Endothelial cell of umbilical vein (primary cell): ENCODE measurements around the gene SLC25A21. TPM values are rescaled to one million over a fixed set of nuclear protein-coding genes. Genes with fewer than 3 reads are reported as not detected.

Experiments
- BruUV-seq: library from RNA; stranded (reverse); fragments of 400-500 nt; replicated peaks from 2 replicates; lab custom pipeline; 2021; lab: Mats Ljungman, UMichigan
- CTCF ChIA-PET: fragments of 300-600, 350-600 bp; sonication (Branson Sonifier 250); formaldehyde crosslinking; loops from one replicate; lab custom pipeline; 2021; ENCODE audit warnings: antibody characterized with exemption, inconsistent platforms; lab: Charles Lee
- POLR2A ChIA-PET: fragments of 300-600, 350-600 bp; sonication (Branson Sonifier 250); formaldehyde crosslinking; loops from one replicate; lab custom pipeline; 2021; ENCODE audit warnings: antibody characterized with exemption, inconsistent platforms; lab: Charles Lee
- DNase-seq: peaks from one replicate; pipeline ENCODE4 v3.0.0-alpha.2; 2011; ENCODE audit warnings: low read depth, low spot score
- FAIRE-seq: peaks from 2 replicates; lab custom pipeline; 2011; peaks lifted over from hg19 to GRCh38; lab: Jason Lieb, UNC
- H2AFZ ChIP-seq: 2 replicates; pipeline ENCODE4 v1.6.0; 2012; ENCODE audit warnings: low read depth, low read length, control low read depth, inconsistent platforms
- H3K27ac ChIP-seq: 2 replicates; pipeline ENCODE4 v1.5.1; 2011; ENCODE audit warnings: low read depth, mild to moderate bottlenecking, control low read depth, low read length, moderate library complexity; ENCODE audit not compliant: insufficient read depth
- H3K27me3 ChIP-seq, 2 experiments: 2 replicates each; pipeline versions ENCODE4 v1.6.0 to v1.6.1; 2011; ENCODE audit warnings: low read length in 2 of 2, mixed read lengths in 1 of 2; ENCODE audit not compliant: control insufficient read depth in 2 of 2, insufficient read depth in 2 of 2
- H3K36me3 ChIP-seq, 2 experiments: 2 replicates in 1 of 2; 3 replicates in 1 of 2; pipeline ENCODE4 v1.5.1; 2011; ENCODE audit warnings: low read length in 2 of 2, mild to moderate bottlenecking in 1 of 2, moderate library complexity in 1 of 2; ENCODE audit not compliant: control insufficient read depth in 2 of 2, insufficient read depth in 2 of 2; ENCODE audit errors: extremely low read depth in 1 of 2
- H3K4me1 ChIP-seq: 3 replicates; pipeline ENCODE4 v1.5.1; 2011; ENCODE audit warnings: mild to moderate bottlenecking, low read length; ENCODE audit not compliant: control insufficient read depth, insufficient read depth; ENCODE audit errors: extremely low read depth
- H3K4me2 ChIP-seq: 2 replicates; pipeline ENCODE4 v1.6.1; 2011; ENCODE audit warnings: low read length, control low read depth, mixed read lengths; ENCODE audit not compliant: insufficient read depth
- H3K4me3 ChIP-seq, 3 experiments: fragments of 200-600 bp in 1 of 3; sonication (generic), shearing (Covaris generic) in 1 of 3; replicated peaks in 1 of 3; 2 replicates each; pipeline ENCODE4 v1.5.1; 2011 to 2016; ENCODE audit warnings: control low read depth in 3 of 3, low read length in 3 of 3, mild to moderate bottlenecking in 2 of 3, inconsistent platforms in 1 of 3, low read depth in 1 of 3, moderate library complexity in 1 of 3; ENCODE audit not compliant: insufficient read depth in 1 of 3
- H3K79me2 ChIP-seq: 2 replicates; pipeline ENCODE4 v1.6.0; 2012; ENCODE audit warnings: low read length, inconsistent platforms; ENCODE audit not compliant: control insufficient read depth, insufficient read depth
- H3K9ac ChIP-seq: replicated peaks from 2 replicates; pipeline ENCODE3; 2011; ENCODE audit warnings: low read length, control low read depth; ENCODE audit not compliant: insufficient read depth; ENCODE audit errors: extremely low read depth
- H3K9me1 ChIP-seq: replicated peaks from 3 replicates; pipeline ENCODE4 v1.6.0; 2011; ENCODE audit warnings: mild to moderate bottlenecking, low read length; ENCODE audit not compliant: control insufficient read depth, insufficient read depth; ENCODE audit errors: extremely low read depth
- H3K9me3 ChIP-seq: replicated peaks from 2 replicates; pipeline ENCODE4 v1.5.1; 2012; ENCODE audit warnings: low read length, inconsistent platforms; ENCODE audit not compliant: control insufficient read depth, insufficient read depth
- H4K20me1 ChIP-seq: replicated peaks from 2 replicates; pipeline ENCODE3; 2011; ENCODE audit warnings: mild to moderate bottlenecking, low read length; ENCODE audit not compliant: control insufficient read depth, insufficient read depth; ENCODE audit errors: extremely low read depth
- CTCF ChIP-seq, 2 donors: IDR thresholded peaks; 1 replicate in 1 of 2; 2 replicates in 1 of 2; pipeline ENCODE4 v1.5.1; 2011; ENCODE audit warnings: low read length in 2 of 2, mild to moderate bottlenecking in 2 of 2, moderate library complexity in 2 of 2, control low read depth in 1 of 2, inconsistent platforms in 1 of 2, low read depth in 1 of 2; ENCODE audit not compliant: insufficient read depth in 1 of 2; ENCODE audit errors: extremely low read depth in 1 of 2
- EZH2 ChIP-seq: IDR thresholded peaks from 2 replicates; pipeline ENCODE4 v1.6.1; 2012; ENCODE audit warnings: borderline replicate concordance, low read depth, mild to moderate bottlenecking, moderate library complexity, low read length, inconsistent platforms; ENCODE audit not compliant: severe bottlenecking
- FOS ChIP-seq: IDR thresholded peaks from 2 replicates; pipeline ENCODE4 v1.6.1; 2011; ENCODE audit warnings: mild to moderate bottlenecking, low read length, moderate library complexity, borderline replicate concordance; ENCODE audit not compliant: insufficient read depth
- GATA2 ChIP-seq: IDR thresholded peaks from 2 replicates; pipeline ENCODE4 v1.7.0; 2011; ENCODE audit warnings: low read depth, mild to moderate bottlenecking, moderate library complexity, mixed read lengths, low read length; ENCODE audit not compliant: insufficient read length, insufficient read depth
- JUN ChIP-seq: IDR thresholded peaks from 2 replicates; pipeline ENCODE4 v1.6.1; 2011; ENCODE audit warnings: borderline replicate concordance, low read depth; ENCODE audit not compliant: insufficient read length, insufficient read depth
- MYC ChIP-seq: IDR thresholded peaks from one replicate; pipeline ENCODE4 v1.6.1; 2011; ENCODE audit warnings: mild to moderate bottlenecking, low read depth, low read length
- POLR2A ChIP-seq: IDR thresholded peaks from 2 replicates; pipeline ENCODE4 v1.6.1; 2012; ENCODE audit warnings: low read depth, mild to moderate bottlenecking, control low read depth, low read length
- POLR2AphosphoS5 ChIP-seq: IDR thresholded peaks from 2 replicates; pipeline ENCODE4 v1.6.1; 2012; ENCODE audit warnings: low read depth, mild to moderate bottlenecking, control low read depth, low read length, moderate library complexity; ENCODE audit not compliant: insufficient read depth
- dilution Hi-C: fragments of 300-500 bp; cut with MboI; formaldehyde crosslinking; loops from one replicate; pipeline ENCODE4 v1.15.0; 2019; ENCODE audit warnings: low sequenced_read_pairs; ENCODE audit not compliant: extremely low pct_ligation_motif_present
- intact Hi-C: fragments of 100-400 bp; cut with micrococcal nuclease; formaldehyde crosslinking; loops from one replicate; pipeline ENCODE4 v1.10.0; 2022
- polyA plus RNA-seq, 4 experiments: library from polyadenylated mRNA; depleted of rRNA in 3 of 4; stranded (reverse) in 3 of 4; unstranded in 1 of 4; fragments of >200 nt; gene quantifications; 2 replicates each; pipeline versions ENCODE4 v1.2.1 to v1.2.3, GENCODE V29; 2011 to 2012; ENCODE audit warnings: missing spikeins in 1 of 4
- total RNA-seq: library from RNA; stranded (reverse); gene quantifications from 2 replicates; pipeline ENCODE4 v1.2.3, GENCODE V29; 2021
- TF ChIP-seq, protein P1 (sequence below): IDR thresholded peaks from 2 replicates; pipeline ENCODE4 v1.6.1; 2011; ENCODE audit not compliant: insufficient read depth, insufficient read length

The SLC25A21 gene
- total and polyA plus RNA-seq, 2 donors (not counting 3 experiments of a cell fraction or from before 2014, with no cell fraction given), result 0.98 to 1.4 TPM

DNA sequence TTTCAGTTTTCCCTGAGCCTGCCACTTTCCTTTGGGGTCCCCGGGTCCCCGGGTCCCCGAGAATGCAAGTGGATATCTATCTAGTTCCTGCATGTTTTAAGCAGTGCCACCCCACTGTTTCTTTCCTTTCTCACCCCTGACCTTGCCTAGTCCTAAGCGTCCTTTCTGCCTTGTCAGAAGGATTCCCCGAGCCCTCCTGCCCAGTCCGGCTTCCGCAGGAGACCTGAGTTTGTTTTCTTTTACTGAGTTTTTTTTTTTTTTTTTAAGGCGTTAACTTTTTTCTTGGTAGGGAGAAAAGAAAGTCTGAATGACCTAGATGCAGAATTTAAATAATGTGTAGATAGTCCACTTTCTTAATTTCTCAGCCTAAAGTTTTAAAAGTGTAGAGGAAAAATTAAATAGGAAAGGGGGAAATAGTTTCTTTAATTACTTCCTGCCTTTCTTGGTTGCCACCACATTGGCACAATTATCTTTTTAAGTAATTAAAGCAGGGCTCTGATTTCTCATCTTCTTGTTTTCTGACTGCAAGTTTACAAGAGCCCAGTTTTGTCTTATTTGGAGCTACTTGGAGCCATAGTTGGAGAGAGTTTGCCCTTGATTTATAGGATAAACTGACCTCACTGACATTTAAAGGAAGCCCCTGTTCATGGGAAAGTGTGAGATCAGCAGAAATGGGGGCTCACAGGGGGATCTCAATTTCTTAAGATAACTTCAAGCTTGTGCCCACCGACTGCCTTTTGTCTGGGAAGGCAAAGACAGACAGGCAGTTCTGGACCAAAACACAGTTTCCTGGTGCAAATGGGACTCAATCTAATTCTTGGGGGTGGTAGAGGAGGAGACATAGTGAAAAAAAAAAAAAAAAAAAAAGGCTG, 507.8 kb downstream of the SLC25A21 start:
- Histone ChIP-seq H3K4me2 (no peak overlapping the region), H3K27ac (no peak overlapping the region), H3K4me3 (no peak overlapping the region), H4K20me1 (no peaks in the 10 kb centered on the region), H3K9me3 (no peaks in the 10 kb centered on the region), H2AFZ (no peak overlapping the region), H3K36me3 (no peaks in the 10 kb centered on the region), H3K27me3 (peaks cover 75 to 92% of the 10 kb centered on the region in 2 experiments), H3K9me1 (no peaks in the 10 kb centered on the region), H3K4me1 (peaks cover 17% of the 10 kb centered on the region), H3K9ac (no peak overlapping the region), H3K79me2 (no peaks in the 10 kb centered on the region)
- TF ChIP-seq, protein P1, sequence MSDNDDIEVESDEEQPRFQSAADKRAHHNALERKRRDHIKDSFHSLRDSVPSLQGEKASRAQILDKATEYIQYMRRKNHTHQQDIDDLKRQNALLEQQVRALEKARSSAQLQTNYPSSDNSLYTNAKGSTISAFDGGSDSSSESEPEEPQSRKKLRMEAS, result no peak
- TF ChIP-seq MYC (no peak), CTCF (IDR thresholded peaks at IDR 0.05; ENCODE audit: extremely low read depth in 1 of 2, insufficient read depth in 1 of 2, low read depth in 1 of 2, low read length in 2 of 2) (no peak), POLR2AphosphoS5 (no peak), POLR2A (no peak), JUN (no peak), FOS (no peak), EZH2 (no peak), GATA2 (no peak)
- DNase-seq, result no peak
- POLR2A ChIA-PET, result no interaction called here
- no peak for FAIRE-seq
- CTCF ChIA-PET, result interaction anchor here (0.7 kb wide), 1 partner anchor 486 kb away, joined by 3 read pairs; no protein-coding TSS in a partner anchor
- dilution Hi-C loops, result no loop called here
- intact Hi-C loops, result loop anchor here (2.0 to 5.0 kb wide), 3 partner anchors 383 to 933 kb away; partner anchors contain the start of genes FOXA1 and TTC6
- BruUV-seq, result no TSS peak
